IPS-11a (cell line): Measurements from ENCODE around the gene TRIM21.
"Not testable (repeated sequence)": the region's sequence is repeated elsewhere in the genome, so short reads cannot be mapped to it uniquely, and the experiment has no call there.

Source experiments
- H3K4me3 ChIP-seq: one replicate; pipeline ENCODE4 v1.5.1; 2013; ENCODE audit warnings: low read depth, low read length, control low read depth

Gene TRIM21

GRCh38 chr11:4393209-4393857, at the start of gene TRIM21:
Gene TRIM21 (minus strand): TSS chr11:4393702. CDS start chr11:4390409, 3,293 bp downstream.
- H3K4me3 ChIP-seq, result peak within 1 kb of the TSS; percentile 88

GRCh38 chr11:4441515-4441914, 48.0 kb upstream of the TRIM21 start:
- H3K4me3 ChIP-seq, result no peak overlapping the region

GRCh38 chr11:4436411-4436810, 42.9 kb upstream of the TRIM21 start:
- H3K4me3 ChIP-seq, result no peak overlapping the region

GRCh38 chr11:4433856-4434255, 40.4 kb upstream of the TRIM21 start:
- no peak overlapping the region for H3K4me3 ChIP-seq

GRCh38 chr11:4430051-4430450, 36.5 kb upstream of the TRIM21 start:
- no peak overlapping the region for H3K4me3 ChIP-seq

GRCh38 chr11:4418403-4418802, 24.9 kb upstream of the TRIM21 start:
- no peak overlapping the region for H3K4me3 ChIP-seq

GRCh38 chr11:4416816-4417215, 23.3 kb upstream of the TRIM21 start:
- no peak overlapping the region for H3K4me3 ChIP-seq

GRCh38 chr11:4416306-4416705, 22.8 kb upstream of the TRIM21 start:
- H3K4me3 ChIP-seq, result no peak overlapping the region

GRCh38 chr11:4406206-4406605, 12.7 kb upstream of the TRIM21 start:
- not testable (repeated sequence) for H3K4me3 ChIP-seq

- H3K4me3 ChIP-seq, result peak overlapping the region; percentile 88
Observed at GRCh38 chr11:4393858-4394223, 339 bp upstream of the TRIM21 start.

GRCh38 chr11:4388221-4388620, 5.3 kb downstream of the TRIM21 start:
- H3K4me3 ChIP-seq, result no peak overlapping the region

GRCh38 chr11:4385978-4386740, 7.3 kb downstream of the TRIM21 start:
- H3K4me3 ChIP-seq, result no peak overlapping the region

GRCh38 chr11:4381901-4382300, 11.6 kb downstream of the TRIM21 start:
- no peak overlapping the region for H3K4me3 ChIP-seq

GRCh38 chr11:4375431-4376140, 17.9 kb downstream of the TRIM21 start:
- no peak overlapping the region for H3K4me3 ChIP-seq

- H3K4me3 ChIP-seq, result no peak overlapping the region
Observed at GRCh38 chr11:4370166-4370565, 23.3 kb downstream of the TRIM21 start.

GRCh38 chr11:4368286-4368685, 25.2 kb downstream of the TRIM21 start, which contains the start of gene OR52B4:
Gene OR52B4 (minus strand): TSS chr11:4368386. CDS start chr11:4368295, 91 bp downstream.
- no peak within 1 kb of the TSS for H3K4me3 ChIP-seq

GRCh38 chr11:4348142-4348541, 45.4 kb downstream of the TRIM21 start:
- not testable (repeated sequence) for H3K4me3 ChIP-seq

- not testable (repeated sequence) for H3K4me3 ChIP-seq
Observed at GRCh38 chr11:4345366-4345765, 48.1 kb downstream of the TRIM21 start.
